ENCODE results near the gene RANBP2.
"Not testable (repeated sequence)": the region's sequence is repeated elsewhere in the genome, so short reads cannot be mapped to it uniquely, and the experiment has no call there.

The RANBP2 gene

GRCh38 chr2:108719149-108720044, at the start of gene RANBP2:
TSS of gene RANBP2 (plus strand) at chr2:108719482. CDS start at chr2:108719607, 125 bp downstream.
- peak within 1 kb of the TSS; percentile 81 to 99 (median 95) for H3K27ac ChIP-seq
- peak within 1 kb of the TSS; percentile 53 to 95 (median 87) for H3K4me3 ChIP-seq

- not testable (repeated sequence) for H3K4me3 ChIP-seq, H3K27ac ChIP-seq
Measured at GRCh38 chr2:108670282-108670681, 49.0 kb upstream of the RANBP2 start.

- H3K27ac ChIP-seq, H3K4me3 ChIP-seq: not testable (repeated sequence)
Measured at GRCh38 chr2:108672200-108672805, 47.0 kb upstream of the RANBP2 start.

- H3K4me3 ChIP-seq, H3K27ac ChIP-seq: not testable (repeated sequence)
Measured at GRCh38 chr2:108676522-108676921, 42.8 kb upstream of the RANBP2 start.

- not testable (repeated sequence) for H3K4me3 ChIP-seq, H3K27ac ChIP-seq
Measured at GRCh38 chr2:108677239-108677744, 42.0 kb upstream of the RANBP2 start.

GRCh38 chr2:108678198-108678651, 41.1 kb upstream of the RANBP2 start:
- H3K4me3 ChIP-seq, H3K27ac ChIP-seq: not testable (repeated sequence)

GRCh38 chr2:108680805-108681204, 38.5 kb upstream of the RANBP2 start:
- not testable (repeated sequence) for H3K4me3 ChIP-seq, H3K27ac ChIP-seq

GRCh38 chr2:108688818-108689756, 30.2 kb upstream of the RANBP2 start:
- H3K4me3 ChIP-seq, H3K27ac ChIP-seq: not testable (repeated sequence)

- not testable (repeated sequence) for H3K27ac ChIP-seq, H3K4me3 ChIP-seq
Measured at GRCh38 chr2:108690001-108690400, 29.3 kb upstream of the RANBP2 start.

- Histone ChIP-seq H3K4me3 (no peak overlapping the region), H3K27ac (no peak overlapping the region)
Measured at GRCh38 chr2:108691447-108691846, 27.8 kb upstream of the RANBP2 start.

GRCh38 chr2:108701208-108701607, 18.1 kb upstream of the RANBP2 start:
- Histone ChIP-seq H3K27ac (no peak overlapping the region), H3K4me3 (no peak overlapping the region)

GRCh38 chr2:108701806-108702205, 17.5 kb upstream of the RANBP2 start:
- Histone ChIP-seq H3K4me3 (no peak overlapping the region), H3K27ac (no peak overlapping the region)

- no peak overlapping the region for H3K27ac ChIP-seq
- H3K4me3 ChIP-seq = no peak overlapping the region
Measured at GRCh38 chr2:108704871-108705270, 14.4 kb upstream of the RANBP2 start.

- no peak overlapping the region for H3K4me3 ChIP-seq
Measured at GRCh38 chr2:108707300-108707699, 12.0 kb upstream of the RANBP2 start.

GRCh38 chr2:108716971-108717370, 2.3 kb upstream of the RANBP2 start:
- not testable (repeated sequence) for H3K4me3 ChIP-seq, H3K27ac ChIP-seq

More at GRCh38 chr2:108707300-108707699, 12.0 kb upstream of the RANBP2 start:
- no peak overlapping the region for H3K27ac ChIP-seq

GRCh38 chr2:108726048-108726447, 6.8 kb downstream of the RANBP2 start:
- H3K4me3 ChIP-seq, H3K27ac ChIP-seq: not testable (repeated sequence)

GRCh38 chr2:108734656-108735055, 15.4 kb downstream of the RANBP2 start:
- not testable (repeated sequence) for H3K27ac ChIP-seq, H3K4me3 ChIP-seq

GRCh38 chr2:108757973-108758372, 38.7 kb downstream of the RANBP2 start:
- H3K4me3 ChIP-seq, H3K27ac ChIP-seq: not testable (repeated sequence)

GRCh38 chr2:108762618-108763017, 43.3 kb downstream of the RANBP2 start:
- not testable (repeated sequence) for H3K4me3 ChIP-seq, H3K27ac ChIP-seq

- H3K27ac ChIP-seq, H3K4me3 ChIP-seq: not testable (repeated sequence)
Measured at GRCh38 chr2:108766671-108767070, 47.4 kb downstream of the RANBP2 start.
